HEK293 (cell line): ENCODE results near the gene FSTL4.

Source experiments
- GLIS1 ChIP-seq: fragments of 450-650 bp; formaldehyde crosslinking; IDR thresholded peaks from 2 replicates; pipeline ENCODE4 v1.5.1; 2016; ENCODE audit warnings: missing biosample characterization, missing genetic modification characterization
- ZNF747 ChIP-seq: fragments of 450-650 bp; formaldehyde crosslinking; IDR thresholded peaks from 2 replicates; pipeline ENCODE4 v1.5.1; 2016; ENCODE audit warnings: missing biosample characterization, missing genetic modification characterization
- TF ChIP-seq, protein P1 (sequence below): fragments of 450-650 bp; formaldehyde crosslinking; IDR thresholded peaks from 2 replicates; pipeline ENCODE4 v1.5.1; 2016; ENCODE audit warnings: missing biosample characterization, missing genetic modification characterization

DNA sequence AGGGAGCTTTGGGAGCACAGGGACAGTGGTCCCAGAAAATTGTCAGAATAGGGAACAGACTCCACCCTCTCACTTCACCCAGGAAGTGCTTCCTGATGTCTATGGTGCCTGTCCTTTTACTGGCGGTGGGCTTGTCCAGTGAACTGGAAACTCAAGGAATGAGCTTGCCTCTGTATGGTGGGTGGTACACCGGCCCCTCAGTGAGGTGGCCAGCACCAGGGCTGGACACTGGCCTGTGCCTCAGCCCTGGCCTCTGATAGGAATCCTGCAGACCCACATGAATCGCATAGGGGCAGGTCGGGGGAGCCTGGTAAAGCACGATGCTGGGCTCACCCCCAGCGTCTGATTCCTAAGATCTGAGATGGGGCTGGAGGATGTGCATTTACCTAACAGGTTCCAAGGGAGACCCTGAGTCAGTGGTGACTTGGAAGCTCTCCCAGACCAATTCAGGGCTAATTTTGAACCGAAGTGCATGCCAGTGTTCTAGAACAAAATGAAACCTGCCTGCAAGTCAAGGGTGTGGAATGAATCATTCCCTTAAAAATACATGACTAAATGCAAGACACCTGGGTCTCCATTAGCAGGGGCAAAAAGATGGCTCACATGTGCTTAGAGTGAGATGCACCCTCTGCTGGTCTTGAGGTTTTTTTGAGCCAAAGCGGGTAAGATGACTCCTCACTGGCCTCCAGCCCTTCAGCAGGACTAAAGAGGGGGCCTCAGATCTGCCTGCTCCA, 382.2 kb downstream of the FSTL4 start:
- no peak for TF ChIP-seq GLIS1 (tag by site-specific recombination)
- no peak for TF ChIP-seq ZNF747 (tag by site-specific recombination)
- TF ChIP-seq, protein P1, sequence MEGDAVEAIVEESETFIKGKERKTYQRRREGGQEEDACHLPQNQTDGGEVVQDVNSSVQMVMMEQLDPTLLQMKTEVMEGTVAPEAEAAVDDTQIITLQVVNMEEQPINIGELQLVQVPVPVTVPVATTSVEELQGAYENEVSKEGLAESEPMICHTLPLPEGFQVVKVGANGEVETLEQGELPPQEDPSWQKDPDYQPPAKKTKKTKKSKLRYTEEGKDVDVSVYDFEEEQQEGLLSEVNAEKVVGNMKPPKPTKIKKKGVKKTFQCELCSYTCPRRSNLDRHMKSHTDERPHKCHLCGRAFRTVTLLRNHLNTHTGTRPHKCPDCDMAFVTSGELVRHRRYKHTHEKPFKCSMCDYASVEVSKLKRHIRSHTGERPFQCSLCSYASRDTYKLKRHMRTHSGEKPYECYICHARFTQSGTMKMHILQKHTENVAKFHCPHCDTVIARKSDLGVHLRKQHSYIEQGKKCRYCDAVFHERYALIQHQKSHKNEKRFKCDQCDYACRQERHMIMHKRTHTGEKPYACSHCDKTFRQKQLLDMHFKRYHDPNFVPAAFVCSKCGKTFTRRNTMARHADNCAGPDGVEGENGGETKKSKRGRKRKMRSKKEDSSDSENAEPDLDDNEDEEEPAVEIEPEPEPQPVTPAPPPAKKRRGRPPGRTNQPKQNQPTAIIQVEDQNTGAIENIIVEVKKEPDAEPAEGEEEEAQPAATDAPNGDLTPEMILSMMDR (tag by site-specific recombination): no peak
